Mesenchymal stem cell (in vitro differentiated cells and primary cell): ENCODE results near the gene PLEKHG5.

Experiments used
- DNase-seq: peaks from one replicate; pipeline ENCODE4 v3.0.0-alpha.2; 2013
- H2AFZ ChIP-seq: one replicate; pipeline ENCODE4 v1.6.1; 2013; ENCODE audit warnings: low read depth, mild to moderate bottlenecking, control low read depth, inconsistent platforms, low read length, moderate library complexity
- H2AK5ac ChIP-seq: 2 replicates; pipeline ENCODE4 v1.6.1; 2013; ENCODE audit warnings: low read length, moderate library complexity, mild to moderate bottlenecking, inconsistent platforms; ENCODE audit not compliant: severe bottlenecking
- H2BK120ac ChIP-seq: one replicate; pipeline ENCODE4 v1.6.1; 2013; ENCODE audit warnings: low read depth, mild to moderate bottlenecking, inconsistent platforms, low read length, moderate library complexity
- H2BK12ac ChIP-seq, 2 experiments: one replicate each; pipeline ENCODE4 v1.6.1; 2013; ENCODE audit warnings: inconsistent platforms in 2 of 2, low read length in 2 of 2, mild to moderate bottlenecking in 2 of 2, moderate library complexity in 2 of 2, control low read depth in 1 of 2
- H2BK15ac ChIP-seq: one replicate; pipeline ENCODE4 v1.6.1; 2013; ENCODE audit warnings: mild to moderate bottlenecking, low read depth, inconsistent platforms; ENCODE audit not compliant: poor library complexity, severe bottlenecking
- H2BK5ac ChIP-seq: 2 replicates; pipeline ENCODE4 v1.6.1; 2013; ENCODE audit warnings: low read depth, mild to moderate bottlenecking, low read length, control low read depth, inconsistent platforms; ENCODE audit not compliant: poor library complexity, severe bottlenecking
- H3K14ac ChIP-seq, 2 experiments: one replicate each; pipeline ENCODE4 v1.6.1; 2013; ENCODE audit warnings: inconsistent platforms in 2 of 2, low read length in 2 of 2, control low read depth in 1 of 2, mild to moderate bottlenecking in 1 of 2, moderate library complexity in 1 of 2
- H3K18ac ChIP-seq, 2 experiments: one replicate each; pipeline ENCODE4 v1.6.1; 2013; ENCODE audit warnings: inconsistent platforms in 2 of 2, low read length in 2 of 2, control low read depth in 1 of 2, low read depth in 1 of 2, mild to moderate bottlenecking in 1 of 2
- H3K23ac ChIP-seq, 2 experiments: one replicate each; pipeline ENCODE4 v1.6.1; 2013; ENCODE audit warnings: inconsistent platforms in 2 of 2, low read length in 2 of 2, mild to moderate bottlenecking in 2 of 2, moderate library complexity in 2 of 2, control low read depth in 1 of 2
- H3K27ac ChIP-seq: 2 replicates; pipeline ENCODE4 v1.5.1; 2013; ENCODE audit warnings: mild to moderate bottlenecking, moderate library complexity, low read length, control low read depth, inconsistent platforms; ENCODE audit not compliant: poor library complexity, severe bottlenecking
- H3K27me3 ChIP-seq, 2 experiments: 2 replicates each; pipeline versions ENCODE4 v1.6.1 to v1.7.0; 2013; ENCODE audit warnings: low read length in 2 of 2, mild to moderate bottlenecking in 2 of 2, moderate library complexity in 2 of 2, control low read depth in 1 of 2, inconsistent platforms in 1 of 2; ENCODE audit not compliant: control insufficient read depth in 1 of 2, insufficient read depth in 1 of 2
- H3K36me3 ChIP-seq, 2 experiments: 2 replicates each; pipeline versions ENCODE4 v1.6.1 to v1.7.0; 2013; ENCODE audit warnings: low read length in 2 of 2, control low read depth in 1 of 2, inconsistent platforms in 1 of 2, low read depth in 1 of 2, mild to moderate bottlenecking in 1 of 2; ENCODE audit not compliant: insufficient read depth in 2 of 2, control insufficient read depth in 1 of 2
- H3K4ac ChIP-seq, 2 experiments: one replicate each; pipeline ENCODE4 v1.6.1; 2013; ENCODE audit warnings: inconsistent platforms in 2 of 2, low read length in 2 of 2, mild to moderate bottlenecking in 2 of 2, moderate library complexity in 2 of 2, control low read depth in 1 of 2, low read depth in 1 of 2
- H3K4me1 ChIP-seq: 2 replicates; pipeline ENCODE4 v1.6.1; 2013; ENCODE audit warnings: low read depth, low read length, control low read depth; ENCODE audit not compliant: control insufficient read depth, insufficient read depth
- H3K4me2 ChIP-seq: 2 replicates; pipeline ENCODE4 v1.6.1; 2013; ENCODE audit warnings: low read length, mild to moderate bottlenecking, inconsistent platforms; ENCODE audit not compliant: poor library complexity, severe bottlenecking
- H3K4me3 ChIP-seq, 2 experiments: 2 replicates each; pipeline versions ENCODE4 v1.5.1 to v1.7.0; 2013; ENCODE audit warnings: low read length in 2 of 2, mild to moderate bottlenecking in 2 of 2, control low read depth in 1 of 2, low read depth in 1 of 2; ENCODE audit not compliant: insufficient read depth in 1 of 2
- H3K79me1 ChIP-seq: replicated peaks from 2 replicates; pipeline ENCODE4 v1.6.1; 2013; ENCODE audit warnings: mild to moderate bottlenecking, control low read depth, low read length, inconsistent platforms; ENCODE audit not compliant: poor library complexity, severe bottlenecking
- H3K9ac ChIP-seq: 2 replicates; pipeline ENCODE4 v1.7.0; 2013; ENCODE audit warnings: mild to moderate bottlenecking, low read length, moderate library complexity
- H3K9me3 ChIP-seq: 2 replicates; pipeline ENCODE4 v1.7.0; 2013; ENCODE audit warnings: mild to moderate bottlenecking, low read length; ENCODE audit not compliant: control insufficient read depth
- H4K8ac ChIP-seq: one replicate; pipeline ENCODE4 v1.6.1; 2013; ENCODE audit warnings: inconsistent platforms, mild to moderate bottlenecking, low read length, moderate library complexity
- H4K91ac ChIP-seq: one replicate; pipeline ENCODE4 v1.6.1; 2013; ENCODE audit warnings: mild to moderate bottlenecking, low read length, inconsistent platforms
- WGBS: methylation state at CpG from one replicate; pipeline ENCODE4 v1.1.7; 2013; ENCODE audit warnings: mixed read lengths; 5-methylcytosine and 5-hydroxymethylcytosine counted together

The PLEKHG5 gene

DNA sequence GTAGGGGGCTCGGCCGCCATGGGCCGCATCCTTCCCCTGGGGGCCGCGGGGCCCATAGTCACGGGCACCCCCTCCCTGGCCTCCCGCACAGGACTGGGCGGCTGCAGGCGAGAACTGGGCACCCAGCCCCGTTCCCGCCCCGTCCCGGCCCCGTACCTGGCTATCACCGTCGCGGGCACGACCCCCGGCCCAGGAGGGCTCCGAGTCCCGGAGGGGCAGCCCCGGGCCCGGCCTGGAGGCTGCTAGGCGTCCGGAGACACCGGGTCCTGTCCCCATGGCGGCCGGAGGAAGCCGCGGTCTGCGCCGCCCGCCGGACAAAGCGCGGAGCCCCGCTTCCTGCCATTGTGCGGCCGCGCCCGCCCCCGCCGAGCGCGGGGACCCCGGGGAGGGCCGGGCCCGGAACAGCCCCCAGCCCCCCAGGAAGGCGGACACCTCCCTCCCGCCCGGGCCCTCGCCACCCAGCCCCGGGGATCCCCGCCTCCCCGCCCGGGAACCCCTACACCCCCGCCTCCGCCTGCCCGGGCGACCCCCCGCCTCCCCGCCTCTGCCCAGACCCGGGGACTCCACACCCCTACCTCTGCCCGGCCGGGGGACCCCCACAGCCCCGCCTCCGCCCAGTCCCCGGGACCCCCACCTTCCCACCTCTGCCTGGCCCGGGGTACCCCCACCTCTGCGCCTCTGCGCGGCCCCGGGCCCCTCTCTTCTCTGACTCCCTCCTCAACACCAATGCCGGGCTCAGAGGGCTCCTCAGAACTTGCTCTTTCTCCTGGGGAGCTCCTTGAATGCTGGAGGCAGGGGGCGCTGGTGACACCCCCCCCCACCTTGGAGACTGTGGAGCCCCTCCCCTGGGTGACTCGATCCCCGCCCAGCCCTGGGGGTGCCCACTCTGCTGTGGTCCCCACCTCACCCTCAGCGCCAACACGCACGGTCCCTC, 6.0 kb downstream of the PLEKHG5 start:
- Histone ChIP-seq H3K4me2 (peak overlapping the region; percentile 92), H3K4me1 (peaks cover 41% of the 10 kb centered on the region), H3K23ac (peak overlapping the region in 1 of 2 experiments; percentile 80), H3K18ac (peak overlapping the region; percentile 6 to 82), H3K27ac (no peak overlapping the region), H3K4me3 (peak overlapping the region; percentile 51 to 73), H3K9ac (peak overlapping the region; percentile 26), H3K36me3 (peaks cover 0 to 34% of the 10 kb centered on the region in 2 experiments), H2AK5ac (no peak overlapping the region), H3K27me3 (peaks cover 0 to 24% of the 10 kb centered on the region in 2 experiments), H3K9me3 (no peaks in the 10 kb centered on the region), H2BK5ac (no peak overlapping the region), H4K8ac (peak overlapping the region; percentile 85), H2BK15ac (peak overlapping the region; percentile 54), H2BK12ac (no peak overlapping the region), H2AFZ (peak overlapping the region; percentile 62), H3K14ac (peak overlapping the region in 1 of 2 experiments; percentile 66), H2BK120ac (peak overlapping the region; percentile 75), H4K91ac (peak overlapping the region; percentile 92), H3K79me1 (peaks cover 61% of the 10 kb centered on the region), H3K4ac (peak overlapping the region; percentile 53 to 63)
- DNase-seq: peak; percentile 18
- WGBS: 3% methylated on average over 41 of the region's 80 CpGs

- H3K4me3 ChIP-seq: peak overlapping the region; percentile 51 to 73
- no peak overlapping the region for H3K18ac ChIP-seq
- H3K4ac ChIP-seq: peak overlapping the region; percentile 45 to 53
- no peak for DNase-seq
- H3K36me3 ChIP-seq: peaks cover 0 to 34% of the 10 kb centered on the region in 2 experiments
- peaks cover 0 to 24% of the 10 kb centered on the region in 2 experiments for H3K27me3 ChIP-seq
- peak overlapping the region; percentile 26 for H3K9ac ChIP-seq
- peak overlapping the region; percentile 54 for H2BK15ac ChIP-seq
- peak overlapping the region; percentile 85 for H4K8ac ChIP-seq
- peak overlapping the region; percentile 92 for H4K91ac ChIP-seq
- no peaks in the 10 kb centered on the region for H3K9me3 ChIP-seq
- peaks cover 59% of the 10 kb centered on the region for H3K79me1 ChIP-seq
- H3K27ac ChIP-seq: no peak overlapping the region
- H2BK120ac ChIP-seq: peak overlapping the region; percentile 57
- H3K4me2 ChIP-seq: peak overlapping the region; percentile 92
- H3K14ac ChIP-seq: peak overlapping the region in 1 of 2 experiments; percentile 66
- no peak overlapping the region for H2AK5ac ChIP-seq
- peak overlapping the region in 1 of 2 experiments; percentile 39 for H2BK12ac ChIP-seq
- no peak overlapping the region for H2BK5ac ChIP-seq
- WGBS: 44% methylated on average over 12 of the region's 13 CpGs
- peaks cover 38% of the 10 kb centered on the region for H3K4me1 ChIP-seq
- H2AFZ ChIP-seq: peak overlapping the region; percentile 62
- H3K23ac ChIP-seq: peak overlapping the region in 1 of 2 experiments; percentile 80
Measured at GRCh38 chr1:6484826-6485167, 6.7 kb downstream of the PLEKHG5 start.

- no peak overlapping the region for H2BK5ac ChIP-seq
- WGBS: 96% methylated on average over 7 of the region's 7 CpGs
- no peak overlapping the region for H2AK5ac ChIP-seq
Measured at GRCh38 chr1:6483761-6484117, 7.7 kb downstream of the PLEKHG5 start.

DNA sequence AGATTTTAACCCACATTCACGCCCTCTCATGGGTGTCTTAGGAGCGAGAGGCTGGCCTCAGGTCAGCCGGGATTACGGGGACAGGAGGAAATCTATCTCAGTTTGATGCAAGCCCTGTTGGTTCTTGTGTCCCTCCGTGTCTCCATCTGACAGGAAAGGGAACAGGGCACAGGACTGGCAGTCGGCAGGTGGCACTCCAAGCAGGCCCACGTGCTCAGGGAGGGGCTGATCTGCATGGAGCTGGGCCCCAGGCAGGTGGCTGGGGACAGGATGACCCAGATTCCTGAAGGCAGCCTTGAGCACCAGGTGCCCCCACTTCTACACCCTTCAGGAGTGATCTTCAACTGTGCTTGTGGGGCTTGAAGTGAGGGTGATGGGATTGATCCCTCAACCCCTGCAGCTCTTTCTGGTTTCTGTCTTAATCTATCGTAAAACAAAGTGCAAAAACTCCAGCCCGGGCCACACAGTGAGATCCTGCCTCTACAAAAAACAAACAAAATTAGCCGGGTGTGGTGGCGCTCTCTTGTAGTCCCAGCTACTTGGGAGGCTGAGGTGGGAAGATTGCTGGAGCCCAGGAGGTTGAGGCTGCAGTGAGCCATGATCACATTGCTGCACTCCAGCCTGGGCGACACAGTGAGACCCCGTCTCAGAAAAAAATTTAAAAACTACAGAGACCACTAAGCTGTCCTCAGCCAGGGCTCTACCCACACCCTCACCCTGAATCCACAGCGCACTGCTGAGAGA, 8.3 kb downstream of the PLEKHG5 start:
- DNase-seq: no peak
- no peak overlapping the region for H2BK5ac ChIP-seq
- H3K4me3 ChIP-seq: no peak overlapping the region
- H2BK120ac ChIP-seq: no peak overlapping the region
- H3K27ac ChIP-seq: no peak overlapping the region
- no peak overlapping the region for H3K9ac ChIP-seq
- peaks cover 45% of the 10 kb centered on the region for H3K79me1 ChIP-seq
- peaks cover 0 to 24% of the 10 kb centered on the region in 2 experiments for H3K27me3 ChIP-seq
- peaks cover 24% of the 10 kb centered on the region for H3K4me1 ChIP-seq
- H3K36me3 ChIP-seq: peaks cover 0 to 26% of the 10 kb centered on the region in 2 experiments
- H2BK12ac ChIP-seq: no peak overlapping the region
- H3K18ac ChIP-seq: no peak overlapping the region
- no peak overlapping the region for H3K14ac ChIP-seq
- no peak overlapping the region for H2AK5ac ChIP-seq
- H3K9me3 ChIP-seq: no peaks in the 10 kb centered on the region
- 91% methylated on average over 12 of the region's 14 CpGs for WGBS
- no peak overlapping the region for H4K8ac ChIP-seq
- H3K4ac ChIP-seq: no peak overlapping the region
- no peak overlapping the region for H2BK15ac ChIP-seq
- no peak overlapping the region for H2AFZ ChIP-seq
- no peak overlapping the region for H3K4me2 ChIP-seq
- H4K91ac ChIP-seq: no peak overlapping the region
- no peak overlapping the region for H3K23ac ChIP-seq

More at GRCh38 chr1:6483761-6484117, 7.7 kb downstream of the PLEKHG5 start:
- H3K4me2 ChIP-seq: no peak overlapping the region
- DNase-seq: no peak
- no peak overlapping the region for H3K23ac ChIP-seq
- H3K36me3 ChIP-seq: peaks cover 0 to 29% of the 10 kb centered on the region in 2 experiments
- no peak overlapping the region for H2AFZ ChIP-seq
- H3K4me1 ChIP-seq: peaks cover 28% of the 10 kb centered on the region
- peaks cover 51% of the 10 kb centered on the region for H3K79me1 ChIP-seq
- H2BK15ac ChIP-seq: peak overlapping the region; percentile 74
- H3K4me3 ChIP-seq: no peak overlapping the region
- H4K8ac ChIP-seq: no peak overlapping the region
- no peak overlapping the region for H3K9ac ChIP-seq
- H3K27ac ChIP-seq: no peak overlapping the region
- H3K4ac ChIP-seq: no peak overlapping the region
- peaks cover 0 to 24% of the 10 kb centered on the region in 2 experiments for H3K27me3 ChIP-seq
- H2BK12ac ChIP-seq: no peak overlapping the region
- H3K14ac ChIP-seq: peak overlapping the region in 1 of 2 experiments; percentile 47
- no peaks in the 10 kb centered on the region for H3K9me3 ChIP-seq
- no peak overlapping the region for H2BK120ac ChIP-seq
- no peak overlapping the region for H3K18ac ChIP-seq
- no peak overlapping the region for H4K91ac ChIP-seq
